Measurements from ENCODE around the gene CIART. TPM values are rescaled to one million over a fixed set of nuclear protein-coding genes. Genes with fewer than 3 reads are reported as not detected.
A peak's percentile ranks its signal among the peaks of the same experiment; 100 is the strongest.

The CIART gene
- total and polyA plus RNA-seq, 10 of the 15 experiments (the other 5 are each of a cell fraction or from before 2014, with no cell fraction given): 0.44 to 1.4 (median 0.67) TPM

DNA sequence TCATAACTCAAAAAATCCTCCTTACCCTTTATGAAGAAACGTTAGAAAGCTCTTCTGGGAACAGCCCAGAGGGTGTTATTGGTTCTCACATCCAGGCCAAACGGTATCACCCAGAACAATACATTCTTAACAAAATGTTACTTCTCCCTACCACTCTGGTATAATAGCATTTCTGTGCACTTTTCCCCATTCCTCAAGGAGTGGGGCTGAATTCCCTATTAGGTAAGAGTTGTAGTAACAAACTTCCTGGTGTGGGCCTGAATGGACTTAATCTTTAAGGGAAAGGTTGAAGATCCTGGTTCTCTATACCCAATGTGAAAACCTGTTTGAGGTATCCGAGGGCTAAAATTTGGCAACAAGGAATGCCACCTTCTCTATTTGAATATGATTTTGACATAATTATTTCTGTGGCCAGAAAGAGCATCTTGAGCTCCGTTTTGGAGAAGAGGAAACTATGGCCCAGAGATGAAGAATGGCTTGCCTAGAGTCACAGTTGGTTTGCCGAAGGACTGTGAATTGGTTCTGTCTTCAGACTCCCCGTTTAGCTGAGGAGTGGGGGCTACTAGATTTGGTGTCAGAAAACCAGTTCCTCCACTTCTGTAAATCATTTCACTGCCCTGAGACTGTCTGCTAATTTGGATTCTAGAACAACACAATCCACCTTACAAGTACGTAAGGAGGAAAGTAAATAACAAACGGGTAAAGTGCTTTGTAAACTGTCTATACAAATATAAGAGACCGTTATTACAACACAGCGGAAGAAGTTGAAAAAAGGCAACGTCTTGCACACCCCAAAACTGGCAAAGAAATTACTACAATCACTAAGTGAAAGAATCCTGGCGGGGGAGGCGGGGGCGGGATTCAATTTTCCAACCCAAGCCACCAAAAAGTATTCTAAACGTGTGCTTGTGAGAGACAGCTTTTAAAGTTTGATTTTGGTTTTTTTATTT lies 48.7 kb upstream of the CIART start:
- peak overlapping the region; percentile 99 for H3K27ac ChIP-seq (ENCODE audit: control insufficient read depth, insufficient read depth)
- ChIA-PET POLR2A (interaction anchor here (0.5 to 2.4 kb wide), 22 partner anchors 9 to 772 kb away, joined by 3 to 11 read pairs (median 4); partner anchors contain the start of gene VPS45), RAD21 (ENCODE audit: unreplicated experiment) (interaction anchor here (0.7 to 1.6 kb wide), 11 partner anchors 9 to 327 kb away, joined by 3 to 6 read pairs (median 4); partner anchors contain the start of gene VPS45), SMC1A (ENCODE audit: uncharacterized antibody, unreplicated experiment) (interaction anchor here (0.9 to 1.8 kb wide), 9 partner anchors 11 to 167 kb away, joined by 3 to 11 read pairs (median 4); partner anchors contain the start of genes C1orf54 and VPS45), CTCF (interaction anchor here (0.6 to 1.9 kb wide), 10 partner anchors 9 to 1488 kb away, joined by 3 to 7 read pairs (median 4); partner anchors contain the start of genes RIIAD1 and VPS45)
- peaks cover 0 to 9% of the 10 kb centered on the region in 2 experiments; a peak in 1 of 4 replicates for H3K36me3 ChIP-seq (ENCODE audit: control insufficient read depth in 2 of 2, insufficient read depth in 2 of 2, low read length in 1 of 2)
- no peaks in the 10 kb centered on the region for H3K27me3 ChIP-seq (replicated peaks in 1 of 2; ENCODE audit: control insufficient read depth in 2 of 2, insufficient read depth in 2 of 2, low read length in 1 of 2)
- under 1% methylated on average over 15 of the region's 15 CpGs for WGBS (ENCODE audit: insufficient coverage, insufficient replicate concordance, low lambda C conversion rate, missing lambda C conversion rate)
- peaks cover 57% of the 10 kb centered on the region for H3K79me2 ChIP-seq (ENCODE audit: control insufficient read depth, insufficient read depth, low read length)
- in situ Hi-C loops (cut with MboI): no loop called here
- H4K20me1 ChIP-seq (ENCODE audit: control insufficient read depth, insufficient read depth): no peaks in the 10 kb centered on the region
- BruUV-seq (replicated peaks): no TSS peak
- no peak for DNase-seq (ENCODE audit: low read depth, low spot score)
- peak overlapping the region; percentile 87 for H3K4me3 ChIP-seq
- H3K9ac ChIP-seq (ENCODE audit: control insufficient read depth, insufficient read depth, low read length): peak overlapping the region; percentile 100
- no peaks in the 10 kb centered on the region for H3K9me3 ChIP-seq (replicated peaks; ENCODE audit: control insufficient read depth, insufficient read depth, low read length)
- intact Hi-C loops (cut with micrococcal nuclease; ENCODE audit: unreplicated experiment): loop anchor here (10.0 kb wide), 1 partner anchor 131 kb away; the partner anchor contains the start of gene RPRD2
- H2AFZ ChIP-seq (ENCODE audit: control insufficient read depth, low read depth, low read length): no peak overlapping the region
- H3K4me1 ChIP-seq (ENCODE audit: control insufficient read depth, insufficient read depth, low read length): no peaks in the 10 kb centered on the region
- peak overlapping the region; percentile 56 for H3K4me2 ChIP-seq (ENCODE audit: control insufficient read depth, insufficient read depth)
- ATAC-seq: peak; percentile 1
- no peak for FAIRE-seq
- TF ChIP-seq DPF2 (IDR thresholded peaks at IDR 0.05) (0 out of 2 replicates have a peak, but pooled peaks have one; percentile 11), ZNF217 (IDR thresholded peaks at IDR 0.05) (no peak), IRF4 (IDR thresholded peaks at IDR 0.05; ENCODE audit: low read depth, low read length) (no peak), BHLHE40 (IDR thresholded peaks at IDR 0.05; ENCODE audit: borderline replicate concordance in 1 of 2, low read depth in 2 of 2, low read length in 1 of 2) (0 out of 4 replicates have a peak, but pooled peaks of 1 of the 2 experiments have one; percentile 14), ZBED1 (IDR thresholded peaks at IDR 0.05; ENCODE audit: borderline replicate concordance) (no peak), CREB1 (IDR thresholded peaks at IDR 0.05; ENCODE audit: low read depth) (no peak), KLF5 (IDR thresholded peaks at IDR 0.05; ENCODE audit: partially characterized antibody) (no peak), POLR2AphosphoS2 (IDR thresholded peaks at IDR 0.05; ENCODE audit: low read depth, low read length) (no peak)
- TF ChIP-seq, protein P1, sequence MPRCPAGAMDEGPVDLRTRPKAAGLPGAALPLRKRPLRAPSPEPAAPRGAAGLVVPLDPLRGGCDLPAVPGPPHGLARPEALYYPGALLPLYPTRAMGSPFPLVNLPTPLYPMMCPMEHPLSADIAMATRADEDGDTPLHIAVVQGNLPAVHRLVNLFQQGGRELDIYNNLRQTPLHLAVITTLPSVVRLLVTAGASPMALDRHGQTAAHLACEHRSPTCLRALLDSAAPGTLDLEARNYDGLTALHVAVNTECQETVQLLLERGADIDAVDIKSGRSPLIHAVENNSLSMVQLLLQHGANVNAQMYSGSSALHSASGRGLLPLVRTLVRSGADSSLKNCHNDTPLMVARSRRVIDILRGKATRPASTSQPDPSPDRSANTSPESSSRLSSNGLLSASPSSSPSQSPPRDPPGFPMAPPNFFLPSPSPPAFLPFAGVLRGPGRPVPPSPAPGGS (IDR thresholded peaks at IDR 0.05; ENCODE audit: borderline replicate concordance, insufficient read depth, low read depth, low read length, poor library complexity, severe bottlenecking): no peak
- TF ChIP-seq, protein P2, sequence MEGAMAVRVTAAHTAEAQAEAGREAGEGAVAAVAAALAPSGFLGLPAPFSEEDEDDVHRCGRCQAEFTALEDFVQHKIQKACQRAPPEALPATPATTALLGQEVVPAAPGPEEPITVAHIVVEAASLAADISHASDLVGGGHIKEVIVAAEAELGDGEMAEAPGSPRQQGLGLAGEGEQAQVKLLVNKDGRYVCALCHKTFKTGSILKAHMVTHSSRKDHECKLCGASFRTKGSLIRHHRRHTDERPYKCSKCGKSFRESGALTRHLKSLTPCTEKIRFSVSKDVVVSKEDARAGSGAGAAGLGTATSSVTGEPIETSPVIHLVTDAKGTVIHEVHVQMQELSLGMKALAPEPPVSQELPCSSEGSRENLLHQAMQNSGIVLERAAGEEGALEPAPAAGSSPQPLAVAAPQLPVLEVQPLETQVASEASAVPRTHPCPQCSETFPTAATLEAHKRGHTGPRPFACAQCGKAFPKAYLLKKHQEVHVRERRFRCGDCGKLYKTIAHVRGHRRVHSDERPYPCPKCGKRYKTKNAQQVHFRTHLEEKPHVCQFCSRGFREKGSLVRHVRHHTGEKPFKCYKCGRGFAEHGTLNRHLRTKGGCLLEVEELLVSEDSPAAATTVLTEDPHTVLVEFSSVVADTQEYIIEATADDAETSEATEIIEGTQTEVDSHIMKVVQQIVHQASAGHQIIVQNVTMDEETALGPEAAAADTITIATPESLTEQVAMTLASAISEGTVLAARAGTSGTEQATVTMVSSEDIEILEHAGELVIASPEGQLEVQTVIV (IDR thresholded peaks at IDR 0.05; ENCODE audit: borderline replicate concordance, partially characterized antibody): no peak
- TF ChIP-seq, protein P3, sequence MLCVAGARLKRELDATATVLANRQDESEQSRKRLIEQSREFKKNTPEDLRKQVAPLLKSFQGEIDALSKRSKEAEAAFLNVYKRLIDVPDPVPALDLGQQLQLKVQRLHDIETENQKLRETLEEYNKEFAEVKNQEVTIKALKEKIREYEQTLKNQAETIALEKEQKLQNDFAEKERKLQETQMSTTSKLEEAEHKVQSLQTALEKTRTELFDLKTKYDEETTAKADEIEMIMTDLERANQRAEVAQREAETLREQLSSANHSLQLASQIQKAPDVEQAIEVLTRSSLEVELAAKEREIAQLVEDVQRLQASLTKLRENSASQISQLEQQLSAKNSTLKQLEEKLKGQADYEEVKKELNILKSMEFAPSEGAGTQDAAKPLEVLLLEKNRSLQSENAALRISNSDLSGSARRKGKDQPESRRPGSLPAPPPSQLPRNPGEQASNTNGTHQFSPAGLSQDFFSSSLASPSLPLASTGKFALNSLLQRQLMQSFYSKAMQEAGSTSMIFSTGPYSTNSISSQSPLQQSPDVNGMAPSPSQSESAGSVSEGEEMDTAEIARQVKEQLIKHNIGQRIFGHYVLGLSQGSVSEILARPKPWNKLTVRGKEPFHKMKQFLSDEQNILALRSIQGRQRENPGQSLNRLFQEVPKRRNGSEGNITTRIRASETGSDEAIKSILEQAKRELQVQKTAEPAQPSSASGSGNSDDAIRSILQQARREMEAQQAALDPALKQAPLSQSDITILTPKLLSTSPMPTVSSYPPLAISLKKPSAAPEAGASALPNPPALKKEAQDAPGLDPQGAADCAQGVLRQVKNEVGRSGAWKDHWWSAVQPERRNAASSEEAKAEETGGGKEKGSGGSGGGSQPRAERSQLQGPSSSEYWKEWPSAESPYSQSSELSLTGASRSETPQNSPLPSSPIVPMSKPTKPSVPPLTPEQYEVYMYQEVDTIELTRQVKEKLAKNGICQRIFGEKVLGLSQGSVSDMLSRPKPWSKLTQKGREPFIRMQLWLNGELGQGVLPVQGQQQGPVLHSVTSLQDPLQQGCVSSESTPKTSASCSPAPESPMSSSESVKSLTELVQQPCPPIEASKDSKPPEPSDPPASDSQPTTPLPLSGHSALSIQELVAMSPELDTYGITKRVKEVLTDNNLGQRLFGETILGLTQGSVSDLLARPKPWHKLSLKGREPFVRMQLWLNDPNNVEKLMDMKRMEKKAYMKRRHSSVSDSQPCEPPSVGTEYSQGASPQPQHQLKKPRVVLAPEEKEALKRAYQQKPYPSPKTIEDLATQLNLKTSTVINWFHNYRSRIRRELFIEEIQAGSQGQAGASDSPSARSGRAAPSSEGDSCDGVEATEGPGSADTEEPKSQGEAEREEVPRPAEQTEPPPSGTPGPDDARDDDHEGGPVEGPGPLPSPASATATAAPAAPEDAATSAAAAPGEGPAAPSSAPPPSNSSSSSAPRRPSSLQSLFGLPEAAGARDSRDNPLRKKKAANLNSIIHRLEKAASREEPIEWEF (IDR thresholded peaks at IDR 0.05; ENCODE audit: insufficient replicate concordance, low read depth, low read length): peak; percentile 49
